Measurements from ENCODE around the gene MEIS2.

MEIS2 gene

DNA sequence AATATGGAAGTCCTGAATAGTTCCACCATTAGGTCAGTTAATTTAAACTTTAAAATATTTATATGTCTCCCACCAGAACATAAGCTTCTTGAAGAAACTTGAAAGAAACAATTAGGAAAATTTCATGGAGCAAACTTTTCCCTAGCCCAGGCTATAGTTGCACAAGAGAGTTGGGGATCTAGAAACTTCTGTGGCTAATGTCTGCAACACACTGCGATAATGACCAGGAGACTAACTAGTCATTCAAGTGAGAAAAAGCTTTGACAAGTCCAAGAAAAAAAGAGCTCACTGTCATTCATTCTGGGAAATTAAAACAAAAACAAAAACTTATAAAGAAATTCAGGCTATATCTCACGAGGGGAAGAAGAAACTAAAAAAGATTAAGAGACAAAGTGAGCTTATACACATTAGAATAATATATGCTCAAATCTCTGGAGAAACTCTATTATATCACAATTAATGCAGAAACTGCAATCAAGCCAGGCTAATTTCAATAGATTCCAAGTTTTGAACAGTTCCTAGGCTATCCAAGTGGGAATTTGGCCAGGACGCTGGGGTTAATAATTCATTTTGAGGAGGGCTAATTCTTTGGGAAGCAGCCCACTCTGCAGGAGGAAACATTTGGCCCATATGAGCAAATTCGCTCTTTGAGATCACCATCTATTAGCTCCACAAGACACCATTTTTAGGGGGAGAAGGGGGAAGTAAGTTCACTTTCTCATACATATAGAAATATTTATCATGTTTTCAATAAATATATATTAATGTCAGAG is 134.6 kb downstream of the MEIS2 start:
- DNase-seq (ENCODE audit: low read depth in 2 of 2): no peak

DNA sequence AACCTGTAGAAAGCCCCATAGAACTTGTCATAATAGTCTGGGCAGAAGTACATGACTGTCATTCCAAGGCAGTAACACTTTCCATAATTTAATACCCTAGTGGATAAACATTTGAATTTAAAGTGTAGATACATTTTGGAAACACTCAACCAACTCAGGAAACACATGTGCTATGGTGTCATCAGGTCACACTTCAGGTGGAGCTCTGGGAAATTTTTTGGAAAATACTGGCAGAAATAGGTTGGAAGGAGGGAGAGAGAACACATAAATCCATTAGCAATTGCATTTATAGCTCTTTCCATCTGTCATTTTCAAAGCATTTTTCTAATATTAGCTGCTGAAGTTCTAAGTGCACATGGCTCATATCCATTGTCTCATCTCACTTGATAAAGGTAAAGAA is 135.7 kb downstream of the MEIS2 start:
- DNase-seq (ENCODE audit: low read depth in 2 of 2): no peak

DNA sequence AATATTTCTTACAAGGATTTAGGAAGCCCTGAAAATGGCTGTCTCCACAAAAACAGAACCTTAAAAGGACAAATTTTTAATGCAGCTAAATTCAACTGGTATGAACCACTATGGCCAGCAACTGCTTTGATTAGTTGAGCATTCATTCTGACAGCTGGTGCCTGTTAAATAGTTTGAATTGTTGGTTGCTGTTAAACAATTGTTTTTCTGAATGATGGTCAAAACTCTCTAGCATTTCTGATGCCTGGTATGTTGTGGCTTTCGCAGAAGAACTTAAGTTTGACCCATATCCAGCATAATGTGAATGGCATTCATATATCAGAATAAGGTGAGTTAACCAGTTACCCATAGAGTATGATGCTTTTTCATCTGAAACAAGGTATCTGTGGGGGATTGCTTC is 138.4 kb downstream of the MEIS2 start:
- DNase-seq (ENCODE audit: low read depth in 2 of 2): no peak

DNA sequence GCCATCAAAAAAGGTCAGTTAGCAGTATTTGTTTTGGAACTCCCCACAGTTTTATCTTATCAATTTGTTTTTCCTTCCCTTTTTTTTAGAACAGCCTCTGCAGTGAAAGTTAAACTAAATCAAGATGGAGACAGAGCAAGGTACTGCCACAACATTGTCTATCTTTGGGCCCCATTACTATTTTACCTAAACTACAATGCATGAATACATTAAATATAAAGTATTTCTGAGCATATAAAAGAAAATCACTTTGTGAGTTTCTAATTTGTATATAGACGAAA is 139.5 kb downstream of the MEIS2 start:
- DNase-seq (ENCODE audit: low read depth in 2 of 2): no peak

DNA sequence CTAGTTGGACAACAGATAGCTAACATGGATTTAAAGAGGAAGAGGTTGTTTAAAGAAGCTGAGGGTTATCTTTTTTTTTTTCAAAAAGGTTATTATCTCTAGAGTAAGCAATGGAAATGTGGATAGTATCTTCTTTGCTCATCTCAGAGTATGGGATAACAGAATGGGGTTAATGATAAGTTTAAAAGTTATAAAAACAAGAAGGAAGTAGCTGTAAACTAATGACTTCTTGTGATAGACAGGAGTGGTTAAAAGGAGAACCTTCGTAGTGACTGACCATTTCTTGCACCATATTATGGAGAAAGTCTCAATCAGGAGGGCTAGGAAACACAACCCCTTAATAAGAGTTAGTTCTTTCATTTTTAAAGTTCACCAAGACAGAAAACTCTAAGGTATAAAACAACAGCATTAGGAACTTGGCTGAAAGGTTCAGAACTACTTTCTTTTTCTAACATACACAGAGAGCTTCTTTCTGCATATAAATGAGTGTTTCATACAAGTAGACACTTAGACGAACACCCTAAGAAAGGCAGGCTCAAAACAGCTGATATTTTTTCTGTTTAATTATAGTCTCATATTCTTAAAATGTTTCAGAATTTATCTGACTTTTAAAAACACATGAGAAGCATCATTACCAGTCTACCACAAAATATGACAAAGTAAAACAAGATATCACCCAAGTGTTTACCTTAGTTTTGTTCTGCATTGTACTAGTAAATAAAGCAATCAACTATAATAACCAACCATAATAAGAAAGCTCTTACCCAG is 140.0 kb downstream of the MEIS2 start:
- DNase-seq (ENCODE audit: low read depth in 2 of 2): no peak

DNA sequence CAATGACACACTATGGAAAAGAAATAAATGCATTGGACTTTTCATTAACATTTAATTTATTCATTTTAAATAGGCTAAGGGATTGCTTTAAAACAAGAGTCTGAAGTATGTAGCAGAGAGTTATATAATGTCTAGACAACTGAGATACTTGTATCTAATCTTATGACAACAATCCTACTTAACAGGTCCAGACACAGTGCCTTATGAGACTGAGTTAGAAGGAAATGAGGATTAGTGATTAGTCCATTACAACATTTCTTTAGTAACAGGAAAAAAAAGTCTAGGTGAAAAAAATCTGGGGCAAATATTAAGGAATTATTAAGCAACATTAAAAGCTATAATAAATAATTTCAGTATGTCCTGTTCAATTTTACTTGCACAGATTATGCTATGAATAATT is 140.6 kb downstream of the MEIS2 start:
- DNase-seq (ENCODE audit: low read depth in 2 of 2): no peak

DNA sequence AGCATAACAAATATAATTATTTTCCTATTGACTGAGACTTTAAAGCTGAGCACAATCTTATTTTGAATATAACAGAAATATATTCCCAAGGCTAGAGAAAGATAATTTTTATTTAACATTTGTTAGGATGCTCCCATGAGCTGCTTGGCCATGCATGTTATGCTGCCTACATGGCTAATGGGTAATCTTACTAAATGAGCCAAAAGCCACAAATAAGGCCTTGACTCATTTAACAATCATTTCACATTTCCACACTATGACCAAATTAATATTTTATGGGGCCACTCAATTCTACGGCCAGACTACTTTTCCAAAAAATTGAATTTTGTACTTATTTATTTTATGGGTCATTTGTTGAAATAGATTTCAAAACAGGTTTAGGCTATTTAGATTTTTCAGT is 141.7 kb downstream of the MEIS2 start:
- no peak for DNase-seq (ENCODE audit: low read depth in 2 of 2)

DNA sequence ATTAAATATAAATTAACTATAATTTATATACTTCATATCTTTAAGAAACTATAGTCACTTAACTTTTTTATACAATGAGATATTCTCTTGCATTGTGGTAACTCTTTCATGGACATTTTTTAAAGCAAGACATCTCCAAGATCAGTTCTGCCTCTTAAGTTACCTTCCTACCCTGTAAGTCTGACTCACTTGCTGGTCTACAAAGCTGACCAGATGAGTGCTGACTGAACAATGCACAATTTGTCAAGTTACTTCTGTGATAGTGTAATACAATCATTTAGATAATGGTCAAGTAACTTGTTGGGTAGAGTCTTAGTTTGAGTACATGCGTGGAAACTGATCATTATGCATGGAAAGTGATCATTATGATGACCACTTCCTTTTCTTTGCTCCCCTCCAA is 145.9 kb downstream of the MEIS2 start:
- DNase-seq (ENCODE audit: low read depth in 2 of 2): no peak

DNA sequence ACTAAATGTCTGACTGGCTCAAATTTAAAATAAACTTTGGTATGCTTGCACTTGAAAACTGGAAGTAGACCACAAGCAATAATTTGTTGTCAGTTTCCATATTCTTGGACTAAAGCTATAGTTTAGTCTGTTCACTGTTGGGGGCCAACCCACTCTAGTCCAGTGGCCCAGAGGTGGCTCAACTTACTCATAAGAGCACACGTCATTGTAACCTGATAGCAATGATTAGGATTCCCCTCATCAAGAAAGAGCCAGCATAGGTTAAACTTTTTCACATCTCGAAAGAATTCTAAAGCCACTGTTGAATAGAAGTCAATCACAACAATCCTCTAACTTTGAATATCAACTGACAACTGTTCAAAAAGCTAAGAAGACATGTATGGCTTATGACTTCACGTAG is 147.0 kb downstream of the MEIS2 start:
- no peak for DNase-seq (ENCODE audit: low read depth in 2 of 2)

DNA sequence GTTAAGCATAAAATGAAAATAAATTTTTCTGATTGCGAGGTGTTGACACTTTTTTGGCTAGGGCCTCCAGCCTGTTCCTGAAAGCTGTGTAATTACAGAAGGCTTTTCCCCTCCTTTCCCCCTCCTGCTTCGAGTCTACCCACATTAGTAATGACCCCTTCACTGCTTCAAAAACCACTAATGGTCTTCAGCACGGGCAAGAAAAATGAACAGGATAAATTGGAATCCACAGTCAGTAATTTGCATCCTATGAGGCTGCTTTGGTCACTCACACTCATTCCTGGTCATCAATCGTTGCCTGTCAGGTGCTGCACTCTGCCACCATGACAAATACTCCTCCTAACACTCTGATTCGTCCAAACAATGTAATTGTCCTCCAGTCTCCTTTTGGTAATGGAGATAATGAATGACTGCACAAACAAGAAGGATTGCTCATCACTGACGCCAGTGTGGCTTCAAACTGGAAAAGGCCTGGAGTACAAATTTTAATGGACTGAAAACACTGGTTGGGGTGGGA is 148.6 kb downstream of the MEIS2 start:
- no peak for DNase-seq (ENCODE audit: low read depth in 2 of 2)

DNA sequence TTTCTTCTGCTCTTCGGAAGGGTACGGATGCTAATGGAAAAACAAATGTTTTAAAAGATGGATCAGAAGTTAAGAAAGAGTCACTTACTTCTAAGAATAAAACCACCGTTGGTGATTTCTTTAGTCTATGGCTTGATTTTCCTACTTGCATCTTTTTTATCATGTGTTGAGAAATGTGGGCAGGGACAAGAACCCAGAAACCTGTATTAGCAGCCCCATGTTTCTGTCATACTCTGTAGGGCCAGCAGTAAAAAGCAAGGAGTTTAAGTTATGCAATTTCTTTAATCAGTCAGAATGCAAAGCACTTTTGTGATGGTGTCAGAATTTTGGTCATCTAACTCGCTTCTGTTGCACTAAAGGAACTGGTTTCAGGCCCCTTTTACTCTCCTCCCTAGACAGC is 150.0 kb downstream of the MEIS2 start:
- DNase-seq (ENCODE audit: low read depth in 2 of 2): no peak

DNA sequence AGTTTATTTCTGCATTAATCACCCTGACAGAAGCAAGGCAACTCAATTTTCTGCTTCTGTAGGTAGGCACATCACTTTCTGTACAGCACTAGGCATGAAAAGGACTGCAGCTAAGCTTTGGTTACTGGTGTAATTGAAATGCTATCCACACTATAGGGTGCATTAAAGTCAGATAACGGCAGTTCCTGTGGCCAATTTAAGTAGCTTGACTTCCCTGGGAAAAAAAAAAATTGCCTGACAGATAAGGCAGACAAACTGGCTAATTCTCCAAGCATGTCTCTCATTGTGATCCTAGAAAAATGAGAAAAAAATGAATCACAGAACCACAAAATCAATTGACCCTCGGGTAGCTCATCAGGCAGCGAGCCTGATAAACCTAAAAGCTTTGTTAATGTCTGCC is 151.4 kb downstream of the MEIS2 start:
- no peak for DNase-seq (ENCODE audit: low read depth in 2 of 2)

DNA sequence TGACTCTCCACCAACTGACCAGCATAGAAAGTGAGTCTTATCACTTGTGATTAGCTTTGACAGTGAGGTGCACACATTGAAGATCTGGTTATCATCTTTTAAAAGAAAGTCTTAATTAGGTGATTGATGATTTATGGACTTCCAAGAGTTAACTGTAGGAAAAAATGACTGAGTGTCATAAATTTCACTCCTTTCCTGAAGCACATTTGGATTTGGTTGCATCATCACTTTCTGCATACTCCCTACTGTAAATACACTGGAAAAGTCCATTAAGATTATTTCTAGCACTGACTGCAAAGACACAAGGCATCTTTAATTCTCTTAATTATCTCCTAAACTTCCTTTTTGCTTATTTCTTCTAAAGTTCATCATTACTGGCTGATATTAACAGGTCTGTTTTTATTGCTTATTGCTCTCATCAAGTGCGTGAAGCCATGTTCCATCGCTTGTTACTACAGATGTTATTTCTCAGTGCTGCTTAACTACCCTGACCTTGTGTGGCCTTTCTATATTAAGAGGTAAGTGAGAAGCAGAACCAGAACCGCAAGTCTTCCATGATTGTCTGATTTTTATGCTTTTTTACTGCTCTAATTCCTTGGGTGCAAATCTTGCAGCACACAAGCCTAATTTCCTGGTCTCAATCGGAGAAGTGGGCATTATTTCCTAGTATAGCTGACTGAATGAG is 153.2 kb downstream of the MEIS2 start:
- no peak for DNase-seq (ENCODE audit: low read depth in 2 of 2)

DNA sequence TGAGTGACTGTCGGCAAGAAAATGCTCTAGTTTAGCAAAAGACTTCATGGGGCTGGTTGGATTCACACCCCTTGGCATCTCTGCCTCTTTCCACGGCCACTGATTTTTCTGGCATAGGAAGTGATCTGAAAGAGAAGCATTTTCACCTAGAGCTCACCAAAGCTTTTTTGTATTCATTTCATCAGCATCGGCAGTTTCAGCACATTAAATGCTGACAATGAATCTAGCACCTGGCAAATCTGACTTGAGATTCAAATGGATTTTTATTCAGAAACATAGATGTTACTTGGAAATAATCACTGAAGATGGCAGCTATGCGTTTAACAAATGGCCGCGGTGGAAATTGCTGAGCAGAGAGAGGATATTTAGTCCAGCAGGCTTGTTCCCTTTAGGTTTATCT is 155.9 kb downstream of the MEIS2 start:
- no peak for DNase-seq (ENCODE audit: low read depth in 2 of 2)

DNA sequence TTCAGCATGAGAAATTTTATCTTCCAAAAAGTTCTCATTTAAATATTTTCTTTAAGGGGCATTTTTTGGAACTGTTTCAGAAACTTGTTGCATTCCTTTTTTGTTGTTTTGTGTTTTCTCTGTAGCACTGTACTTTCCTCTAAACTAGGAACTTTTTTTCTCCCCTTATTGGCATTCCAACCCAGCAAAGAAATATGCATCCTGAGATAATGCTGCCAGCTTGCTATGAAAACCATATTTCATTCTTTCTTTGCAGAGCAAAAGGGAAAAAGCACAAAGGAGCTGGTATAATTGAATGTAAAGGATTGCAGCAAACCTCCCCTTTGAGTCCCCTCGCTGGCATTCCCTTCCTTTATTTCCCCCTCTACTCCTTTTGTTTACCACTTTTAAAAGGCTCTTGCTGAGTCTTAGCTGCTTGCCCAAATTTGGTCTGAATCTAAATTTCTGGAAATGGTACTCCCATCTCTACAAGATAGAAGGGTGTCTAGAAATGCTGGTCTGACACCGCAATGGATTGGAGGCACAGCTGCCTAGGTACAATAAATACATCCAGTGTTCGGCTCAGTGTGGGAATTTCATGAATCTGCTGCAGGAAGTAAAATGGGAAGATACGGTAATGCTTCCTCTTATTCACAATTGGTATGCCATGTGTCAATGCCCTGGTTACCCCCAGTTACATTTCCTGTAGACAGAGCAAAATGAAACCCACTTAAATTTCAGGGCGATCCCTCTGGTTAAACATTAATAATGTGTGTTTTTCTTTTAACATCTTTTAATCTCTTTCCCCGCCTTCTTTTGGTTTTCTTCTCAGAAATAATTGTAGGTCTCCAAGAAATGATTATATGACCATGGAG is 156.6 kb downstream of the MEIS2 start:
- DNase-seq (ENCODE audit: low read depth in 2 of 2): no peak

DNA sequence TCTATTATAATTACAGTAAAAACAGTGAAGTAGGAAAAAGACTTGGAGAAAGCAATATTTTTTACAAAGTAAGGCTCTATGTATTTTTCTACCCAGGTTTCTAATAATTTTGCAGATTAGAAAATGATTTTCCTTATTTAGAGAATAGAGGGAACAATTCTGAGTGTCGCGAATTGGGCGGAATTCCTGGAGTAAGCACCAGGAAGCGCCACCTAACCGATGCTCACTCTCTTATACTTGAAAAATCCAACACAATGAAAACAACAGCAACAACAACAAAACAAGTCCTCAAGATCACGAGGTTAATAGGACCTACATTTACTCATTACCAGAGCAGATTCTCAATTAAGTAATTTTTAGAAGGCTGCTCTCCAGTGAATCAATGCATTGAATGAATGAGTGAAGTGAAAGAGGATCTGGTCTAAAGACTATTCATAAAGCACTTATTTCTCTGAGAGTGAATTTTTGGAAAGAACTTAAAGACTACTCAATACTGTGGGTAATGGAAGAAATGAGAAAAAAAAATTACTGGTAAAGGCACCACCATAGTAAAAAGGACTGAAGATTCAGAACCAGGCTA is 158.0 kb downstream of the MEIS2 start:
- DNase-seq (ENCODE audit: low read depth in 2 of 2): no peak

DNA sequence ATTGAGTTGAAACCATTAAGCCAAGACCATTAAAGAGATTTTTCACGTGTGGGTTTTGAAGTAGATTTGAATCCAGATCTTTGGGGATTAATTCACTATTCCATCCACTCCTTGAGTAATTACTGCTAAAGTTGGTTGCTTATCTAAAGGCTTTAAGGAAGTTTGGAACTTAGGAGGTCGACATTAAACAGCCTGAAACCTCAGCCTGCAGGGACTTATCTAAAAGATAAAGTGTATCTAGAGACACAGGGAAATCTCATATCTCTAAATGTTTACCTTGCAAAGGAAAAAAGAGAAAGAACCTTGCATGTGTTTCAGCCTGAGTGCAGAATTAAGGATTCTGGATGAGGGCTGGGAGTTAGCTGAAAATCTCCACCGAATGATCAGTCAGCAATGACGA is 158.6 kb downstream of the MEIS2 start:
- no peak for DNase-seq (ENCODE audit: low read depth in 2 of 2)

DNA sequence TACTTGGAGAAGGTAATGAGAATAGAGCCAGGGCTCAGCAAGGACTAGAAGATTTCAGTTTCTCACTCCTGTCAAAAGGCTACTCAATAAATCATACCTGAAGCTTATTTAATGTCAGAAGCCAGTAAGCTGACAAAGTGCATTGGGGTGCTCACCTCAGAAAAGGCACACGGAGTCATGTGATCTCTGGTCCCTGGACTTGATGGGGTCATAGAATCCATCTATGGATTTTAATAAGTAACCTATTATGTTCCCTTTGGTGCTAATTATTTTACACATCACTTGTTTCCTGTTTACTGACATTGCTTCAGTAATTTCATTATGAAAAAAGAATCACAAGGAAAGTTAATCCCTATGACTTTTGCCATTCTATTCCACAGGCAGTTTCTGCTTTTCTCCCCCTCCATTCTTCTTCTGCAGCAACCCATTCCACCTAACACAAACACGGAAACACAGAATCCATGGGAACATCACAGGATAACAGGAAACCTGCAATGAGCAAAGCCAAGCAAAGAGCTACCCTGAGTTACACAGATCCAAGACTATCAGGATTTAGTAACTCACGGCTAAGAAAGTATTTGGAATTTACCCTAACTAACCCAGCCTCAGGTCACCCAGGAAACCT is 159.6 kb downstream of the MEIS2 start:
- DNase-seq (ENCODE audit: low read depth in 2 of 2): no peak

DNA sequence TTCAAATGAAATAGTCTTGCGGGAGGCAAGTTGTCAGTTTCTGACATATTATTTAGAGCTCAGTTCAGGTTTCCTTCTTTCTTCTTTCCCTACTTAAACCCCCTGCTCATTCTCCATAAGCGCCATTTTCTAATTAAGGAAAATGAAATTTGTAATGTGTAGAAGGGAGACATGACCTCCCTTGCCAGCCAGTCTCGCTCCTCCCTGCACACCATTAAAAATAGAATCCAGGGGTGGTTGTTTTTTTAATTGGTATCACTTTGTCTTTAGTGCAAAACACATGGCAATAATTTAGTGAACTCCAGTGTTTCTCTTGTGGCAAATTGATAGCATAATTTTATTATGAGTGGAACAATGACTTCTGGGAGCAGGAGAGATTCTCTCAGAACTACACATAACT is 160.1 kb downstream of the MEIS2 start:
- no peak for DNase-seq (ENCODE audit: low read depth in 2 of 2)

DNA sequence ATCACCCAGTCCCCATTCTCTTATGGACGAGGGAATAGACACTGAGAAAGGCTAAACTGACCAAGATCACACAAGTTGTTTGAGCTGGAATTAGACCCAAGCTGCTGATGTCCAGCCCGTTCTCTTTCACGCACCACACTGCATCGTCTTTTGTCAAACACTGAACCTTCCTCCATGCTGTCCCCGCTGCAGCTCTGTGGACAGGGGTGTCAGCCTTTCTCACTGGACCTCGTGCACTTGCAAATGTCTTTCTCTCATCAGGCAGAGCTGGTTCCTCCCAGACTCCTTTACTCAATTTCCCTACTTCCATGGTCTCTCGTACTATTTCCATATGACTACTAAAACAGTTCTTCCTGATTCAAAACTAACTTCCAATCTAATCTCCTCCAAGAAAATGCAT is 161.6 kb downstream of the MEIS2 start:
- no peak for DNase-seq (ENCODE audit: low read depth in 2 of 2)

DNA sequence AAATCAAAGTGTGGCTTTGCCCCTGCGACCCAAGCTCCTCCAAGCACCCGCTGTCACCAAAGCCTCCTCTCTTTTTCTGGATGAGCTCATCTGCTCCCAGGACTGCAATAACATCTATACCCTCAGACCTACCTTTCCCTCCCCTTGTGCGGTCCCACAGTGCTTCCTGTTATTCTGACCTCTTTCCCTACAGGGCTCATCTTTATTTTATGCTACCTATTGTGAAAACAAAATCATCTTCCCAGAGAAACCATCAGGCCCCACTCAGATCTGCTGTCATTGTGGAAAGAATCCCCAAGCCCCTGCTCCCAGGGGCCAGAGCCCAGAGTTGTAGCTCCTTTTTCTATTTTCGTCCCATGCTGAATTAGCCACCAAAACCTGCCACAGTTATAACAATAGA is 162.2 kb downstream of the MEIS2 start:
- DNase-seq (ENCODE audit: low read depth in 2 of 2): no peak
